Muscle of back (tissue), 11 donors: ENCODE measurements around the gene FCN3. TPM values are rescaled to one million over a fixed set of nuclear protein-coding genes. Genes with fewer than 3 reads are reported as not detected.

Experiments
- DNase-seq, 3 donors: peaks; one replicate each; pipeline versions ENCODE4 v3.0.0 to v3.0.0-alpha.2; 2013
- polyA plus RNA-seq, 10 donors: library from polyadenylated mRNA; unstranded; fragments of 120-200 nt; gene quantifications; one replicate each; pipeline ENCODE4 v1.2.1, GENCODE V29; 2013; ENCODE audit not compliant: insufficient read length in 10 of 10

Gene FCN3
- polyA plus RNA-seq, 10 donors: 0.25 to 0.99 (median 0.45) TPM; not detected in 1

DNA sequence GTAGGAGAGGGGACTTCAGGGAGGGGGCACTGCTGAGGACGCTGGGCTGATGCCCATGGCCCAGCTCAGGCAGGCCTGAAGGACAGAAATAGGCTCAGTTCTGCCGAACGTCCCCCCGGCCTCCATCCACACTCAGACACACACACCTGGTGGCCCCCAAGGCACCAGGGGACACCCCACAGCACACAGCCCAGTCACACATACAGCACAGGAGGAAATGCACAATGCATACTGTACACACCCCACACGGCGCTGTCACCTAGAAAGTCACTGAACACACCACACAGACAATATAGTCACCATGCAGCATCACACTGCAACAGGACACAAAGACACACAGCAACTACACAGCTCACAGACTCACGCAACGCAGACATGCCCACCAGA, 32.2 kb downstream of the FCN3 start:
- DNase-seq: no peak

DNA sequence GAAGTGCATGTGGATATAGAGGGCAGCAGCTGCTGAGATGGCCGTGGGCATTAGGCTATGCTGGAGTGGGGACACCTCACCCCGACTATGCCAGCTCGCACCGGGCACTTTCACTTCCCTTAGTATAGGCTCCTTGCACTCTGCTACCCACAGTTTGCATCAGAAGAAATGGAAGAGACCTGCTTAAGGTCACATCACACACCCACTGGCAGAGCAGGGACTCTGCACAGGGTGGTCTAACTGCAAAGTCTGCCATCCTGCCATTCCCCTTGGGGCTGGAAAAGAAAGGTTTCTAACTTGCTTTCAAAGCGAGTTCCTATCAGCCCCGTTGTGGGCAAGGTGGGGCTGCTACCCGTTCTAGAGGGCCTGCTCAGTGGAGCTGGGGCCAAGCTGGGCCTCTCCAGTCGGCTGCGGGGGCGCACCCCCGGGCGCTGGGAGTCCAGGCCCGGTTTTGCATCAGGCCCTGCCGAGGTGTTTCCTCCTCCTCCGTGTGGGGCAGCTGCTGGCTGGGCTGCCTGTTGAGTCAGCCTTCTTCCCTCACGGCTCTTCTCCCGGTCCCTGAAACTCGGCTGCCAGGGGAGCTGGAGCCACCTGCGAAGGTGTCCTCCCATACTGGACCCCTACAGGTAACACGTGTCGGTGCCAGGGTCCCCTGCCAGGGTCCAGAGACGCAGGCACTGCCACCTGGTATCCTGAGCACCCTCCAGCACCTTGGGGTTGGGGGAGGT, 32.9 kb downstream of the FCN3 start, which contains the start of gene SYTL1:
TSS of gene SYTL1 (plus strand) at position 498 of the 728 bp plus-strand sequence. CDS start 3,313 bp downstream, outside the sequence.
- peak in 1 of 3 donors; percentile 27 for DNase-seq

DNA sequence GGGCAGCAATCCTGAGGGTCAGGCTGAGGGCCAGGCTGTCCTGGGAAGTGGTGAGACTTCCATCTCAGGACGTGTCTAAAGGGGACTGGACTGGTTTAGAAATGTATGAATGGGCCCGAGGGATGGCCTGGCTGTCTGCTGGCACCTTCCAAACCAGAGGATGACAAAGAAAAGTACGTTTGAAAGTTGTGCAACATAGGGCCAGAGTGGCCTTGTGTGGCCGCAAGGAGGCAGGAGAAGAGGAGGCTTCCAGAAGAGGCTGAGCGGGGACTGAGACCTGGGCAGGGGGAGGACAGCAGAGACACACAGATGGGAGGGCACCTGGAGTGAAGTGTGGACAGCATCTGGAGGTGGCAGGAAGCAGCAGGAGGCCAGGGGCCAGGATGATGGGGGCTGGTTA, 35.4 kb downstream of the FCN3 start:
- no peak for DNase-seq

DNA sequence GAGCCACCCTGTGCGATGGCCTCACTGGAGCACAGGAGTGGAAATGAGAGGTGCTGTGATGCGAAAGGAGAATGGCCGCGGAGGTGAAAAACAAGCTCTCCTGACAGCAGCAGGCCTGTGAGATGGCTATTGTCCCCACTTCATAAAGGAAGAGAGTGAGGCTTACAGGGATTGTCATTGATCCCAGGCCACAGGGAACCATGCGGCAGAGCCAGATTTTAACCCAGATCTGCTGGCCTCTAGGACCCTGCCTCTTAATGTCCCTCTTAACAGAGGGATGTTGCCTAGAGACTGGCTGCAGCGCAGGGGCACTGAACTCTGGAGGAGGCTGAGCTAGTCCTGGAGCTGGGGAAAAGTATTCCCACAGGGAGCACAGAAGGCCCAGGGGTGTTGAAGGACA, 35.9 kb downstream of the FCN3 start:
- no peak for DNase-seq

DNA sequence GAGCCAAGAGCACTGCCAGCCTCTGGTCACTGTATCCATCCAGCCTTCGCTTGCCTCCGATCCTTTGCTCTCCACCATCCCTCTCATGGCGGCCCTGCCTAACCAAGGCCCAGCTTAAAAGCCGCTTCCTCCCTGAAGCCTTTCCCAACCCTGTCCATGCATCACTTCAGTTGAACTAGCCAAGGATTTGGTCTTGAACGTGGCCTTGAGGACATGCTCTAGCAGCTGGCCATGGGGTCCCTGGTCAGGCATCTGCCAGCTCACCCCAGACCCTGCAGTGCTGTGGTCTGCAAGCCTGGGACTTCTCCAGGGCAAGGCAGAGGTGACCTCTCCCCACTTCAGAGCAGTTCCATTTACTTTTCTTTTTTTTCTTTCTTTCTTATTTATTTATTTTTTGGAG, 37.9 kb downstream of the FCN3 start:
- DNase-seq: no peak

DNA sequence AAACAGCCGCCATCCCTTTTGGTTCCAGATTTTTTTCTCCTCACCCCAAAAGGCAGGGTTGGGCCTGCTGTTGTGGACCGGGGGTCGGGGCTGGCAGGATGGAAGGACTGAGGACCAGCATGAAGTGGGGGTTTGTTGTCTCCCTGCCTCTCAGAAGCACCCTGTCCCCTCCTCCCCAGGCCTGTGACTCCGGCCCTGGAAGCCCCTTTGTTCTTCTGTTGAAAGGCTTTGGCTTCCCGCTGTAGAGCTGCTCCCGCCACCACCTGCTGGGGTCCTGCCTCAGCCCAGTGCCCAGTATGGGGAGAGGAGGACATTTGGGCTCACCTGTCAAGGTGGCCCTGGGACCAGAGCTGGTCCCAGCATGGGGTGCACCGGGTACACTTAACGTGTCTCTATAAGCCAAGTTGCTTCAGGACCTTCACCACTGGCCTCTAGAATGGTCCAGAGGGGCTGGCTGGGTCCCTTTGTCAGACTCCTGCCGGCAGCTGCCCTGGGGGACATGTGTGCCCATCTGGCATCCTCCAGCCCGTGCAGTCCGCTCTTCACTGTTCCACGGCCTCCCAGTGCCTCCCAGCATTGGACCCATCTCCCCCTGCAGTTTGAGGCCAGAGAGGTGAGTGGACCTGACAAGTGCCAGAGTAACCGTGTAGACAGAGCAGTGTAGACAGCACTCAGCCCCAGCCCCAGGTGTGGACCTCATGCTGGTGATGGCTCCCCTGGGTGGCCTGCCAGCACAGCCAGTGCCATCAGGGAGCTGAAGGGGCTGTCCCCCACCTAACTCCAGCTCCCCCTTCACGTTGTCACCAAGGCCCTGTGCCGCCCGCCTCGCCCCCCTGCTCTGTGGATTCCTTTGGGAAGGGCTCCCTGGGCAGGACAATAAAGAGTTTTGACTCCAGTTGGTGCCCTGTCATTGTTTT, 38.9 kb downstream of the FCN3 start:
- DNase-seq: no peak

DNA sequence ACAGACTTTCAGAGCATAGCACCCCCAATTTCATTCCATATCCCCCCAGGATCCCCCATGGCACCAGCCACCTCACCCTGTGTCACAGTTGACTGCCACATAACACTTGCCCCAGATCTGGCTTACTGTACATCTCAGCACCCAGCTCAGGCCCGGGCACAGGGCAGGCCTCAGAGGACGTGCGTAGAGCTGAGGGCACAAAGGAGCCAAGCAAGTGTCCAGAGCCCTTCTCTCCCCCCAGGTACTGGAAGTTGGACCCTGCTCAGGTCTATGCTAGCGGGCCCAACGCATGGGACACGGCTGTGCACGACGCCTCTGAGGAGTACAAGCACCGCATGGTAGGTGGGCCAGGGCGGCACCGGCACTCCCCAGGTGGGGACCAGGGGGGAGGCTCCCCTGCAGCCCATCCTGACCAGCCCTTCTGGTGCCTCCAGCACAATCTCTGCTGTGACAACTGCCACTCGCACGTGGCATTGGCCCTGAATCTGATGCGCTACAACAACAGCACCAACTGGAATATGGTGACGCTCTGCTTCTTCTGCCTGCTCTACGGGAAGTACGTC, 40.8 kb downstream of the FCN3 start:
- DNase-seq: no peak

DNA sequence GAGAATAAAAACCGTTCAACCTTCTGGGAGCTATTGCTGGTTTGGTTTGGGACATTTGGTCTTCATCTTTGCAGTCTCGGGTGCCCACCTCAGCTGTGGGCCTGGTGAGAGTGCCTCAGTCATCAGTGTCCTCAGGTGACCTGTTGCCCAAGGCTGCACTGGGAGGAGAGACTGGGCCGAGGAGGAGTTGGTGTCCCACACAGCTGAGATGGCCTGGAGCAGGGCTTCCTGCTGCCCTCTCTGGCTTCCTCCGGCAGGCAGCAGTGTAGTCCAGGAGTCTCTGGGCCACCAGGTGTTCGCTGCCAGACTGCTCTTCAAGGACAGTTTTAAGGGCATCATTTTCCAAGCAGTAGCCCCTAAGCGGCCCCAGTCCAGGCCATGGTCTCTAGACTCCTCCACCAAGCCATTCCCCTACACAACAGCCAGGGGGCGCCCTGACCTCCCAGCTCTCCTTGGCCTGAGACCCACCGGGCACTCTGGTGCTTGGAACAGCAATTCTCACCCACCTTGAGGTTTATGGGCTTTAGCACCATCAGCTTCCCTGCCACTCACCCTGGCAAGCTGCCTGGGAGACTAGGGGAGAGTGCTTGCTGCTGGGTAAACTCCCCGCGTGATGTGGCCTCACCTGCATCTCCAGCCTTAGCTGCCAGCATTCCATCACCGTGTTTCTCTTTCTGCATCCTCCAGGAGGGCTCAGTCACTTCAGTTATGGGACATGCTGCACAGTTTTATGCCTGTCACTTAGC, 41.9 kb downstream of the FCN3 start:
- DNase-seq: peak in 1 of 3 donors; percentile 40

DNA sequence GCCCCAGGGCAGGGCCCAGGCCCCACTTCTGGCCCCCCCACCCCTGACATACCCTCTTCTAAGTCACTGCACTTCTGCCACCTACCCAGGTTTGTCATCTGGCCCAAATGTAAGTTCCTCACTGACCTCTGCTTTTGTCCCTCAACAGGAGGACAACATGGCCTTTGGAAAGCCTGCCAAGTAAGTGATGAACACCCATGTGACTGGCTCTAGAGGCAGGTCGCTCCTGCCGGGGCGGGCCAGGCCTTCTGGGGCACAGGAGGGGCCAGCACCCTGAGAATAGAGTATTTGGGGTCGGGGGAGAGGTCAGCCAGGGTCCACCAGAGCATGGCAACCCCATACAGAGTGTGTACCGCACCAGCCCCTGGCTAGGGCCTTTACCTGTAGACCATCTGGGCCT, 42.7 kb downstream of the FCN3 start:
- DNase-seq: no peak

DNA sequence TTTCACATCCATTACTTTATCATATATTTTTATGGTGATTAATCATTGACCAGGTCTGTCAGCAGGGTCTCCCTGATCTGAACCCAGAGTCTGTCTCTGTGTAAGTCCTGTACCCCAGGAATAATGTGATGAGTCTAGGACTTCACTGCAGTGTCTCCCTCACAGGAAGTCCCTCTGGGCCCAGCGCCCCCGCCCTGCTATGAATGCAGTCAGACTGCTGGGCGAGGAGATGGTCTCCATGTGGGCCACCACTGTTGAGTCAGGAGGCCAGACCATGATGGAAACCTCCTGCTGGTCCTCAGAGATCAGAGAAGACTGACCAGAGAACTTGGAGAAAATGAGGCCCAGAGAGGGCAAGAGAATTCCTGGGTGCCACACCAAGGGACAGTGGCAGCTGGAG, 43.2 kb downstream of the FCN3 start:
- DNase-seq: no peak

DNA sequence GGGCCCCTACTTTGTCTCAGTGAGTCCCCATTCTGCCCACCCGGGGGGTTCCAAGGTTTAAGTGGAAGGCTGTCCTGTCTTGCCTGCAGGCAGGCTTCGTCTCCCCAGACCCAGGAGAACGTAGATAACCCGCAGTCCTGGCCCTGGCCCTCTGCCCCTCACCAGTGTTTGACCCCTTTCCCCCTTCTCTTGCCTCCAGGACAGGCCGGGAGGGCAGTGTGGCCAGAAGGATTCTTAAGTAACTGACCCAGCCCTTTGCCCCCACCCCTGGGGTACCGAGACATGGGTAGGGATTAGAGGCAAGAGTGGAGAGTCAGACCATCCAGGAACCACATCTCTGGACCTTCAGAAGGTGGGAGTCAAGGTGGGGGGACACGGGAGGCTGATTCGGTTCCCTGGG, 43.8 kb downstream of the FCN3 start:
- no peak for DNase-seq

DNA sequence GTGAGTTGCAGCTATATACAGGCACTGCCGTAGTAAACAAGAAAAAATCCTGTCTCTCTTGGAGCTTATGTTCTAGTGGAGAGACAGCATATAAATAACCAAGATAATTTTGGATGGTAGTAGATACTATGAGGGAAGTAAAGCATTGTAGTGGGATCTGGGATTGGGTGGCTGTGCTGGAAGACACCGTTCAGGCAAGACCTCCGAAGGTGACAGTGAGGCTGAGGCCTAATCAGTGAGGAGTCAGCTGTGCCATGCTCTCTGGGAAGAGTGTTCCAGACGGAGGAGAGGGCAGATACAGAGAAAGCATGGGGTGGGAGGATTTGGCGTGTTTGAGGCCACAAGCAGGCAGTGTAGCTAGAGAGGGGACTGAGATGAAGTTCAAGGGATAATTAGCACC, 46.7 kb downstream of the FCN3 start:
- no peak for DNase-seq

DNA sequence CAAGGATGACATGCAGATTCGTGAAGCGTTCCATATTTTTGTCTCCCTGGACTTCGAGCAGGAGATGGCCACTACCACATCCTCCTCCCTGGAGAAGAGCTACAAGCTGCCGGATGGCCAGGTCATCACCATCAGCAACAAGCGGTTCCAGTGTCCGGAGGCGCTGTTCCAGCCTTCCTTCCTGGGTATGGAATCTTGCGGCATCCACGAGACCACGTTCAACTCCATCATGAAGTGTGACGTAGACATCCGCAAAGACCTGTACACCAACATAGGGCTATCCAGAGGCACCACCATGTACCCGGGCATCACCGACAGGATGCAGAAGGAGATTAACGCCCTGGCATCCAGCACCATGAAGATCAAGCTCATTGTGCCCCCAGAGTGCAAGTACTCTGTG, 49.3 kb downstream of the FCN3 start:
- DNase-seq: no peak

DNA sequence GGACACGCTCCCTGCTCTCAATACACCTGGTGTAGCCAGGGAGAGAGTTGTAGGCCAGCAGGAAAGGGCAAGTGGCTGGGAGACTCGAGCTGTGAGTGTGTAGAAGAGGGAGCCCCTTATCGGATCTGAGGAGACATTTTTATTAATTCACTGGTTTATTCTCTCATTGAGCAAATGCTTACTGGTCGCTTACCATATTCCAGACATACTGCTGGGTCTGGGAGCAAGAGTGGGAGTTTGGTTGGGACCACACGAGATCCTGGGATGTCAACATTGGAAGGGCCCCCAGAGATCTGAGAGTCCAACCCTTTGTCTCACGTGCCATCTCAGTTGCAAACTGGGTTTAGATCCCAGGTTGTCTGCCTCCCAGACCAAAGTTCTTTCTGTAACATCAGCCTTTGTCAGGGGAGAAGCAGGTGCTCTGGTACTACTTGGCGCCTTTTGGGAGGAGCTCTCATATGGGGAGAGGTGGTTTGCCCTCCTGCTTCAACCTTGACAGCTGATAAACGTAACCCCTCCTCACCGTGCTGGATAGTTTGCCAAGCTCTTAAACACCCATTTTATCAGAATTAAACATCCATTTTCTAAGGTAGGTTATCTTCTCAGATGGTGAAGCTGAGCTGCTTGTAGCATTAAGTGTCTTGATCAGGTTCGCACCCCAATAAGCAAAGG, 51.9 kb downstream of the FCN3 start:
- DNase-seq: no peak

DNA sequence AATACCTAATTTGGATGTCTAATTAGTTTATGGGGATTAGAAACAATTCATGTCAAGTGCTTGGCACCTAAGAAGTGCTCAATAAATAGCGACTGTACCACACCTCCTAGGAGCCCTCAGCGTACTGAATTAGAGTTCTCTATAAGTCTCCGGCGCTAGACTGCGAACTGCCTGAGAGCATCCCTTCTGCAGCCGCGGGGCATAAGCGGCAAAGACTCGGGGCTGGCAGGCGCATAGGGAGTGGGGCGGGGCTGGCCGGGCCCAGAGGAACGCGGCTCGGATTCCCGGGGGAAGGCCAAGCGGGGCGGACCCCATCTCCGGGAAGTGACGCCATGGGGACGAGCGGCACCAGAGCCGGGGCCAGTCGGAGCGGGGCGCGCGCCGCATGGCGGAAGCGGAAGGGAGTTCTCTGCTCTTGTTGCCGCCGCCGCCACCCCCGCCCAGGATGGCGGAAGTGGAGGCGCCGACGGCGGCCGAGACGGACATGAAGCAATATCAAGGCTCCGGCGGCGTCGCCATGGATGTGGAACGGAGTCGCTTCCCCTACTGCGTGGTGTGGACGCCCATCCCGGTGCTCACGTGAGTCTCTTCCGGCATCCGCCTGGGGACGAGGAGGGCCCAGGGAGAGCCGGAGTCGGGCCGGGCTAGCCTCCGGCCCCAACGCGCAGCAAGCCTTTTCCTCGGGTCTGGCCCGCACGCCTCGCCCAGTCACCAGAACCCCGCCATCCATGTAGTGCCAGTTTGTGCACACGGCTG, 52.6 kb downstream of the FCN3 start, which contains the start of gene TMEM222:
TSS of gene TMEM222 (plus strand) at position 351 of the 756 bp plus-strand sequence. CDS start at position 386, 35 bp downstream.
- DNase-seq: peak; percentile 96 to 98 (median 97)

Other genes starting within 250 kb of the FCN3 start
- 10 to 100 TPM in 9 of 10 donors, 1 to 10 TPM in 1; 10.0 to 19.9 (median 15.3) TPM for gene SLC9A1, start 219.7 kb downstream of the FCN3 start, polyA plus RNA-seq
- gene WDTC1, start 140.2 kb downstream of the FCN3 start, polyA plus RNA-seq: 10 to 100 TPM; 24.2 to 29.8 (median 26.9) TPM
- 10 to 100 TPM; 18.6 to 26.9 (median 23.6) TPM for gene TMEM222, start 52.7 kb downstream of the FCN3 start, polyA plus RNA-seq
- 1 to 10 TPM in 7 of 10 donors, under 1 TPM in 3; 0.43 to 5.7 (median 1.2) TPM for gene SYTL1, start 32.8 kb downstream of the FCN3 start, polyA plus RNA-seq
- gene MAP3K6, start 7.9 kb downstream of the FCN3 start, polyA plus RNA-seq: 10 to 100 TPM in 7 of 10 donors, 1 to 10 TPM in 3; 8.7 to 14.8 (median 11.0) TPM
- gene CD164L2, start 8.5 kb upstream of the FCN3 start, polyA plus RNA-seq: under 1 TPM in 1 of 10 donors, not detected in 9; 0.11 TPM
- gene GPR3, start 17.8 kb upstream of the FCN3 start, polyA plus RNA-seq: 1 to 10 TPM in 2 of 10 donors, under 1 TPM in 8; 0.42 to 1.2 (median 0.96) TPM
- gene WASF2, start 115.3 kb upstream of the FCN3 start, polyA plus RNA-seq: 10 to 100 TPM; 66.0 to 92.2 (median 84.3) TPM
- 100 to 1,000 TPM in 1 of 10 donors, 10 to 100 TPM in 9; 55.7 to 104 (median 78.7) TPM for gene AHDC1, start 229.3 kb upstream of the FCN3 start, polyA plus RNA-seq